ENCODE data around the gene PBXIP1.

- TF ChIP-seq CTCF (IDR thresholded peaks at IDR 0.05) (peak; percentile 22 to 95 (median 68)), POLR2A (IDR thresholded peaks at IDR 0.05) (peak in 1 of 2 donors; percentile 84)
Observed at GRCh38 chr1:154961207-154962155, 5.6 kb upstream of the PBXIP1 start, which contains the start of gene PYGO2.

Measured in heart left ventricle (tissue), 13 donors.